SKM-1 treated with dmso at 0.1 percent for 144 hours (cell line): ENCODE measurements around the gene PTPRS.

Experiments
- DNase-seq: peaks from one replicate; lab custom pipeline; 2025; ENCODE audit not compliant: unreplicated experiment; lab: John Stamatoyannopoulos, UW

Gene PTPRS

GRCh38 chr19:5309438-5310204, 31.0 kb downstream of the PTPRS start:
- DNase-seq: no peak

- DNase-seq: no peak
Measured at GRCh38 chr19:5308451-5309437, 31.9 kb downstream of the PTPRS start.

- no peak for DNase-seq
Measured at GRCh38 chr19:5307655-5308054, 33.0 kb downstream of the PTPRS start.

GRCh38 chr19:5305163-5305562, 35.4 kb downstream of the PTPRS start:
- DNase-seq: no peak

GRCh38 chr19:5304486-5304885, 36.1 kb downstream of the PTPRS start:
- no peak for DNase-seq

GRCh38 chr19:5303208-5303607, 37.4 kb downstream of the PTPRS start:
- DNase-seq: no peak

GRCh38 chr19:5302396-5302795, 38.2 kb downstream of the PTPRS start:
- no peak for DNase-seq

GRCh38 chr19:5299137-5299536, 41.5 kb downstream of the PTPRS start:
- DNase-seq: no peak

GRCh38 chr19:5298471-5298901, 42.1 kb downstream of the PTPRS start:
- no peak for DNase-seq

- DNase-seq: no peak
Measured at GRCh38 chr19:5297272-5297669, 43.3 kb downstream of the PTPRS start.

GRCh38 chr19:5296457-5297271, 43.9 kb downstream of the PTPRS start:
- DNase-seq: no peak

GRCh38 chr19:5296021-5296420, 44.6 kb downstream of the PTPRS start:
- no peak for DNase-seq

GRCh38 chr19:5294403-5295160, 46.0 kb downstream of the PTPRS start:
- no peak for DNase-seq

GRCh38 chr19:5293612-5294378, 46.8 kb downstream of the PTPRS start:
- no peak for DNase-seq

- DNase-seq: peak; percentile 25
Measured at GRCh38 chr19:5292822-5293611, 47.6 kb downstream of the PTPRS start.

GRCh38 chr19:5292453-5292821, 48.2 kb downstream of the PTPRS start:
- DNase-seq: no peak

- DNase-seq: no peak
Measured at GRCh38 chr19:5291588-5292193, 48.9 kb downstream of the PTPRS start.
